ENCODE measurements around the gene ATP9B. TPM values are rescaled to one million over a fixed set of nuclear protein-coding genes. Genes with fewer than 3 reads are reported as not detected.

ATP9B gene
- total and polyA plus RNA-seq, 7 donors: 6.5 to 66.5 (median 28.1) TPM

- DNase-seq: no peak
- Histone ChIP-seq H3K4me3 (no peak overlapping the region), H3K9me3 (no peaks in the 10 kb centered on the region), H3K36me3 (peaks cover 0 to 45% (median 5%) of the 10 kb centered on the region in 4 donors), H3K4me1 (no peaks in the 10 kb centered on the region), H3K27me3 (no peaks in the 10 kb centered on the region), H3K27ac (no peak overlapping the region)
- intact Hi-C loops (cut with DNase I): no loop called here
- TF ChIP-seq, protein P1, sequence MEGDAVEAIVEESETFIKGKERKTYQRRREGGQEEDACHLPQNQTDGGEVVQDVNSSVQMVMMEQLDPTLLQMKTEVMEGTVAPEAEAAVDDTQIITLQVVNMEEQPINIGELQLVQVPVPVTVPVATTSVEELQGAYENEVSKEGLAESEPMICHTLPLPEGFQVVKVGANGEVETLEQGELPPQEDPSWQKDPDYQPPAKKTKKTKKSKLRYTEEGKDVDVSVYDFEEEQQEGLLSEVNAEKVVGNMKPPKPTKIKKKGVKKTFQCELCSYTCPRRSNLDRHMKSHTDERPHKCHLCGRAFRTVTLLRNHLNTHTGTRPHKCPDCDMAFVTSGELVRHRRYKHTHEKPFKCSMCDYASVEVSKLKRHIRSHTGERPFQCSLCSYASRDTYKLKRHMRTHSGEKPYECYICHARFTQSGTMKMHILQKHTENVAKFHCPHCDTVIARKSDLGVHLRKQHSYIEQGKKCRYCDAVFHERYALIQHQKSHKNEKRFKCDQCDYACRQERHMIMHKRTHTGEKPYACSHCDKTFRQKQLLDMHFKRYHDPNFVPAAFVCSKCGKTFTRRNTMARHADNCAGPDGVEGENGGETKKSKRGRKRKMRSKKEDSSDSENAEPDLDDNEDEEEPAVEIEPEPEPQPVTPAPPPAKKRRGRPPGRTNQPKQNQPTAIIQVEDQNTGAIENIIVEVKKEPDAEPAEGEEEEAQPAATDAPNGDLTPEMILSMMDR (IDR thresholded peaks at IDR 0.05): no peak
- no peak for TF ChIP-seq POLR2A (IDR thresholded peaks at IDR 0.05)
- no peak for TF ChIP-seq EP300 (IDR thresholded peaks at IDR 0.05)
- TF ChIP-seq POLR2AphosphoS5 (IDR thresholded peaks at IDR 0.05): no peak
- 96 to 97% methylated on average over 13 of the region's 13 CpGs for WGBS, 2 donors
Measured at GRCh38 chr18:79365701-79366100, 296.5 kb downstream of the ATP9B start.

DNA sequence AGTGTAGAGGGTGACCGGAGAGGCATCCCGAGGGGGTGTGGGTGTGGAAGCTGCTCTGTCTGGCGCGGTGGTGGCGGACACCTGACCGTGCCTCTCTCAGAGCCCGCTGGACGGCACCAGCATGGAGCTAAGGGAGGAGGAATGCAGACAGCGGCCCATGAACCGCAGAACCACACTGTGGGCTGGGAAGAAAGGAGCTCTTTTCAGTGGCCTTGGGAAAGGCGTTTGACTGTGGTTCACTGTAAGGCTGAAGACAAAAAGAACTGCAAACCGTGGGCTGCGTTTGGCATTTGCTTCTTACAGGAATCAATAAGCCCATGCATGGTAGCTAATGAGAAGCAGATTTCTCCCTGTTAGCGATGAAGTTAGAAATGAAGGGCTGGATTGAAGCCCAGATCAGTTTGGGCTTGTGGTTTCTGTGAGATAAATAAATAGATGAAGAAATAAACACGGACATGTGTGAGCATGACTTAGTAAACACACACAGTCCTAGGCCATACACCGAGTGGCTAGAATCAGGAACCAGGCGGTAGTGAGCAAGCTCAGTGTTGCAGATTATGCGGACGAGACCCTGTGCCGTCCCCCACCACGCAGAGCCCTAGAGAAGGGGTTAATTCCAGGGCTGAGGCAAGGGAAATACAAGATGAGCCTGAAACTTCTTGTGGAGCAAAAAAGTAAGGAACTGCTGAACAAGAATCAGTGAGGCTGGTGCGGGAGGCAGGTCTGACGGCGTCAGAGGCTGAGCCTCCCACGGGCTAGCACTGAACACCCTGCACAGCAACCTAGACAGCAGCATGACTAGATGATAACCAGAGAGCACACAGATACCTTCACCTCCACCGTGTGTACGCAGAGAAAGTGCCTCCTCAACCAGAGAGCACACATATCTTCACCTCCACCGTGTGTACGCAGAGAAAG is 297.2 kb downstream of the ATP9B start:
- WGBS, 2 donors: 82 to 85% methylated on average over 29 of the region's 29 CpGs
- no peak overlapping the region for H3K4me3 ChIP-seq
- no peak overlapping the region for H3K27ac ChIP-seq
- TF ChIP-seq EP300 (IDR thresholded peaks at IDR 0.05) (no peak), POLR2A (IDR thresholded peaks at IDR 0.05) (no peak), POLR2AphosphoS5 (IDR thresholded peaks at IDR 0.05) (no peak)
- TF ChIP-seq, protein P1 (IDR thresholded peaks at IDR 0.05): no peak
- intact Hi-C loops (cut with DNase I): no loop called here
- H3K27me3 ChIP-seq: no peaks in the 10 kb centered on the region
- H3K4me1 ChIP-seq: no peaks in the 10 kb centered on the region
- H3K36me3 ChIP-seq: peaks cover 0 to 38% (median 4%) of the 10 kb centered on the region in 4 donors
- H3K9me3 ChIP-seq: no peaks in the 10 kb centered on the region
- no peak for DNase-seq

DNA sequence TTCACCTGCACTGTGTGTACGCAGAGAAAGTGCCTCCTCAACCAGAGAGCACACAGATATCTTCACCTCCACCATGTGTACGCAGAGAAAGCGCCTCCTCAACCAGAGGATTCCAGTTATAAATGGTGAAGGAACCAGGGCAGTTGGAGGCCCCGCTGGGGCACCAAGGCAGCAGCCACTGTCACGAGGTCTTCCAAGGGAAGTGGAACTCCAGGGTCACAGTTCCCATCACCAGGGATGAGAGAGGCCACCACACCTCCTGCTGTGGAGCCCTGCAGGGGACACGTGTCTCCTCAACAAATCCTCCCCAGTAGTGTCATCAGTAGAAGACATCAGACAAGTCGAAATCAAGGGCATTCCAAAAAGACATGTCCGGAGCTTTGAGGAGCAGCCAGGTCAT is 298.3 kb downstream of the ATP9B start:
- no peak for TF ChIP-seq POLR2A (IDR thresholded peaks at IDR 0.05)
- no peak for TF ChIP-seq EP300 (IDR thresholded peaks at IDR 0.05)
- TF ChIP-seq, protein P1 (IDR thresholded peaks at IDR 0.05): no peak
- no peak for TF ChIP-seq POLR2AphosphoS5 (IDR thresholded peaks at IDR 0.05)
- Histone ChIP-seq H3K36me3 (peaks cover 0 to 27% (median 0%) of the 10 kb centered on the region in 4 donors), H3K4me3 (no peak overlapping the region), H3K27ac (no peak overlapping the region), H3K27me3 (no peaks in the 10 kb centered on the region), H3K9me3 (no peaks in the 10 kb centered on the region), H3K4me1 (no peaks in the 10 kb centered on the region)
- DNase-seq: no peak
- 92% methylated on average over 8 of the region's 8 CpGs for WGBS, 2 donors
- intact Hi-C loops (cut with DNase I): no loop called here

DNA sequence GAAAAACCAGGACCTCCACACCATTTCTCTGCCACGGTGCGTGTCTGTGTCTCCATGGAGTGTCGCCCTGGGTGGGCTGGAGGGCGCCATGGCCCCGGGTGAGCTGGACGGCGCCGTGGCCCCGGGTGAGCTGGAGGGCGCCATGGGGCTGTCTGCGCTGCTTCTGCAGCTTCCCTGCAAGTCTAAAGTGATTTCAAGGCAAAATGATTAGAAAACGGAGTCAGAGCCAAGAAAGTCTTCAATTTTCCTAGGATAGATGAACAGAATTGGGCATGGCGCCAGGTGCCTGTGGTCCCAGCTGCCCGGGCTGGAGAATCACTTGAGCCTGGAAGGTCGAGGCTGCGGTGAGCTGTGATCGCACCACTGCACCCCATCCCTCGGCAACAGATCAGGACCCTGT is 298.8 kb downstream of the ATP9B start:
- 86 to 87% methylated on average over 18 of the region's 18 CpGs for WGBS, 2 donors
- H3K4me1 ChIP-seq: no peaks in the 10 kb centered on the region
- TF ChIP-seq, protein P1 (IDR thresholded peaks at IDR 0.05): no peak
- no peak for TF ChIP-seq EP300 (IDR thresholded peaks at IDR 0.05)
- no peak for TF ChIP-seq POLR2AphosphoS5 (IDR thresholded peaks at IDR 0.05)
- TF ChIP-seq POLR2A (IDR thresholded peaks at IDR 0.05): no peak
- intact Hi-C loops (cut with DNase I): no loop called here
- H3K36me3 ChIP-seq: peaks cover 0 to 25% (median 0%) of the 10 kb centered on the region in 4 donors
- DNase-seq: no peak
- H3K4me3 ChIP-seq: no peak overlapping the region
- H3K27me3 ChIP-seq: no peaks in the 10 kb centered on the region
- no peak overlapping the region for H3K27ac ChIP-seq
- no peaks in the 10 kb centered on the region for H3K9me3 ChIP-seq

Data from sigmoid colon (tissue), 7 donors.